Ovary (tissue), 9 donors: ENCODE results near the gene MAGEB17. TPM values are rescaled to one million over a fixed set of nuclear protein-coding genes. Genes with fewer than 3 reads are reported as not detected.

Experiments
- DNase-seq, 5 donors: peaks; one replicate each; pipeline ENCODE4 v3.0.0-alpha.2; 2019 to 2020
- H3K27ac ChIP-seq, 2 donors: fragments of 200-600 bp; one replicate each; pipeline versions ENCODE4 v1.5.1 to v1.8.0; 2019 to 2022
- H3K27me3 ChIP-seq: fragments of 200-600 bp; one replicate; pipeline ENCODE4 v1.8.0; 2022
- H3K36me3 ChIP-seq: fragments of 200-600 bp; sonication (generic); one replicate; pipeline ENCODE4 v1.5.1; 2019
- H3K4me1 ChIP-seq: one replicate; pipeline ENCODE4 v1.8.1; 2013; ENCODE audit warnings: mild to moderate bottlenecking, moderate library complexity; ENCODE audit not compliant: insufficient read depth
- H3K4me3 ChIP-seq: fragments of 200-600 bp; sonication (generic); one replicate; pipeline ENCODE4 v1.5.1; 2017
- H3K9me3 ChIP-seq, 2 donors: fragments of 200-600 bp in 1 of 2; sonication (generic) in 1 of 2; one replicate each; pipeline versions ENCODE4 v1.5.1 to v1.8.1; 2013 to 2019; ENCODE audit warnings: mild to moderate bottlenecking in 1 of 2, moderate library complexity in 1 of 2
- EP300 ChIP-seq: sonication (generic); formaldehyde crosslinking; IDR thresholded peaks from one replicate; pipeline ENCODE4 v1.6.1; 2017; ENCODE audit warnings: antibody characterized with exemption
- POLR2A ChIP-seq: fragments of 450-650 bp; IDR thresholded peaks from one replicate; pipeline ENCODE4 v1.6.1; 2017; ENCODE audit warnings: antibody characterized with exemption, mild to moderate bottlenecking, moderate library complexity
- WGBS, 3 donors: extraction: QIAGEN DNeasy Blood & Tissue Kit in 1 of 3; methylation state at CpG; one replicate each; pipeline versions ENCODE4 v1.1.5 to v1.1.7; 2013 to 2017; 5-methylcytosine and 5-hydroxymethylcytosine counted together
- intact Hi-C, 4 donors: fragments of 100-400 bp; cut with DNase I; formaldehyde crosslinking; loops; one replicate each; pipeline versions ENCODE4 v1.11.0 to v1.15.1; 2022 to 2023
- polyA plus RNA-seq, 2 donors: library from polyadenylated mRNA; stranded (reverse); fragments of 200-250 nt in 1 of 2; fragments of 350-450 nt in 1 of 2; fragmentation: Illumina TruSeq in 1 of 2; extraction: RNeasy Lipid Tissue Mini Kit (QIAGEN cat#74804) in 1 of 2; gene quantifications; one replicate each; pipeline ENCODE4 v1.2.3, GENCODE V29; 2013 to 2014
- total RNA-seq, 7 donors: library from RNA; depleted of rRNA in 2 of 7; stranded (reverse); fragments of >200 nt in 2 of 7; fragmentation: NEBNext Ultra II Directional in 3 of 7; extraction: Animal tissue kit (Norgen Biotek cat#: 25700) in 3 of 7; gene quantifications; one replicate each; pipeline versions ENCODE4 v1.1.0 to v1.2.4, GENCODE V29; 2016 to 2023
- TF ChIP-seq, protein P1 (sequence below), 3 donors: fragments of 450-650 bp in 2 of 3; fragments of 200-600 bp in 1 of 3; IDR thresholded peaks; one replicate each; pipeline versions ENCODE4 v1.5.1 to v1.8.0; 2016 to 2022; ENCODE audit warnings: antibody characterized with exemption in 3 of 3, mild to moderate bottlenecking in 1 of 3
- donor health status: DM: no; HTN: no; CAD: no; lungs with moderate emphysema.
- donor health status: DM: no; HTN: no; CAD: no.
- donor health status: Bipolar disorder and iron deficiency.
- donor health status: DM: yes; HTN: yes; CAD: no.
- donor health status: DM: no; HTN: no; CAD: no.
- donor health status: DM: yes; HTN: yes; CAD: no.

Gene MAGEB17
- total and polyA plus RNA-seq, 9 donors = 0.05 to 0.17 TPM; not detected in 7

- intact Hi-C loops = no loop called here
- no peak overlapping the region for H3K27ac ChIP-seq
- no peaks in the 10 kb centered on the region for H3K4me1 ChIP-seq
- H3K36me3 ChIP-seq = no peaks in the 10 kb centered on the region
- H3K4me3 ChIP-seq = no peak overlapping the region
- DNase-seq = no peak
- no peaks in the 10 kb centered on the region for H3K9me3 ChIP-seq
- no peaks in the 10 kb centered on the region for H3K27me3 ChIP-seq
- WGBS, 3 donors = 64 to 74% (median 70%) methylated on average over 7 of the region's 7 CpGs
- TF ChIP-seq EP300 = no peak
- TF ChIP-seq, protein P1, sequence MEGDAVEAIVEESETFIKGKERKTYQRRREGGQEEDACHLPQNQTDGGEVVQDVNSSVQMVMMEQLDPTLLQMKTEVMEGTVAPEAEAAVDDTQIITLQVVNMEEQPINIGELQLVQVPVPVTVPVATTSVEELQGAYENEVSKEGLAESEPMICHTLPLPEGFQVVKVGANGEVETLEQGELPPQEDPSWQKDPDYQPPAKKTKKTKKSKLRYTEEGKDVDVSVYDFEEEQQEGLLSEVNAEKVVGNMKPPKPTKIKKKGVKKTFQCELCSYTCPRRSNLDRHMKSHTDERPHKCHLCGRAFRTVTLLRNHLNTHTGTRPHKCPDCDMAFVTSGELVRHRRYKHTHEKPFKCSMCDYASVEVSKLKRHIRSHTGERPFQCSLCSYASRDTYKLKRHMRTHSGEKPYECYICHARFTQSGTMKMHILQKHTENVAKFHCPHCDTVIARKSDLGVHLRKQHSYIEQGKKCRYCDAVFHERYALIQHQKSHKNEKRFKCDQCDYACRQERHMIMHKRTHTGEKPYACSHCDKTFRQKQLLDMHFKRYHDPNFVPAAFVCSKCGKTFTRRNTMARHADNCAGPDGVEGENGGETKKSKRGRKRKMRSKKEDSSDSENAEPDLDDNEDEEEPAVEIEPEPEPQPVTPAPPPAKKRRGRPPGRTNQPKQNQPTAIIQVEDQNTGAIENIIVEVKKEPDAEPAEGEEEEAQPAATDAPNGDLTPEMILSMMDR (IDR thresholded peaks at IDR 0.05) = no peak
- TF ChIP-seq POLR2A = no peak
These were observed 43.1 kb upstream of the MAGEB17 start for GRCh38 chrX:16124201-16124600.

DNA sequence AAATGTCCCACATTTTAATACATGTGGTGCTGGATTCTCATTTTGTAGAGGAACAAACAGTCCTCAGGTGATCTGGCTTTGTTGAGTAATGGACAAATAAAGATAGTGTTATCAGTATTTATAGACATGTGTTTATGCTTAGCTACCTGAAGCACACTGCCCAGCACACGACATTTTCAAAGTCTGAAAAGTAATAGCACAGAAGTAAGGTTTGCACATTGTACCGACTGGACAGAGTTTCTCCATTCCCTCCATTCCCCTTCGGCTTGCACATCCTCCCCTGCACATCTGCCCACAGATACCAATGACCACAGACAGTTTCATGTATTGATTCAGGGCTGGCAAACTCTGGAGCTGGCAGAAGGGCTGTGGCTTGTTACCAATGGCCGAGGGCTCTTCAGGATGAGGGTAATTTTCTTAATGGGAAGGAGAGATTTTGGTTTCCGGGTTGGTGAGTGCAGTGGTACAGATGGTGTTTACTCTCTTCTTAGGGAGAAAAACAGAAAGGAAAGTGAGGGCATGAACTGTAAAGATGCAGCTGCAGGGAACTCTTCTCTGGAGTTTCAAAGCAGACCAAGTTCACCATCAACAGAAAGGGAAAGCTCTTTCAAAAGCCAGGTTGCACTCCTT lies 41.6 kb upstream of the MAGEB17 start:
- WGBS, 3 donors = 52 to 60% (median 58%) methylated on average over 5 of the region's 5 CpGs
- no peak for DNase-seq
- no peaks in the 10 kb centered on the region for H3K4me1 ChIP-seq
- no peaks in the 10 kb centered on the region for H3K36me3 ChIP-seq
- no peaks in the 10 kb centered on the region for H3K9me3 ChIP-seq
- intact Hi-C loops = no loop called here
- no peaks in the 10 kb centered on the region for H3K27me3 ChIP-seq
- TF ChIP-seq POLR2A (no peak), EP300 (no peak)
- TF ChIP-seq, protein P1 (IDR thresholded peaks at IDR 0.05) = no peak
- H3K4me3 ChIP-seq = no peak overlapping the region
- H3K27ac ChIP-seq = no peak overlapping the region

- H3K9me3 ChIP-seq = no peaks in the 10 kb centered on the region
- WGBS, 3 donors = 45 to 51% (median 45%) methylated on average over 2 of the region's 2 CpGs
- H3K27me3 ChIP-seq = no peaks in the 10 kb centered on the region
- TF ChIP-seq EP300 (no peak), POLR2A (no peak)
- TF ChIP-seq, protein P1 (IDR thresholded peaks at IDR 0.05) = no peak
- no peak for DNase-seq
- no peaks in the 10 kb centered on the region for H3K4me1 ChIP-seq
- intact Hi-C loops = no loop called here
- no peaks in the 10 kb centered on the region for H3K36me3 ChIP-seq
- H3K4me3 ChIP-seq = no peak overlapping the region
- no peak overlapping the region for H3K27ac ChIP-seq
These were observed 36.6 kb upstream of the MAGEB17 start for GRCh38 chrX:16130707-16131106.

GRCh38 chrX:16134936-16135335 lies 32.3 kb upstream of the MAGEB17 start:
- TF ChIP-seq EP300 (no peak), POLR2A (no peak)
- TF ChIP-seq, protein P1 (IDR thresholded peaks at IDR 0.05) = no peak
- Histone ChIP-seq H3K27me3 (no peaks in the 10 kb centered on the region), H3K27ac (no peak overlapping the region), H3K4me3 (no peak overlapping the region), H3K36me3 (no peaks in the 10 kb centered on the region), H3K4me1 (no peaks in the 10 kb centered on the region), H3K9me3 (no peaks in the 10 kb centered on the region)
- DNase-seq = no peak
- intact Hi-C loops = no loop called here
- WGBS, 3 donors = 50 to 60% (median 51%) methylated on average over 1 of the region's 1 CpG
